HG03066 (cell line): ENCODE results near the gene RAB25.
A peak's percentile ranks its signal among the peaks of the same experiment; 100 is the strongest.
"Not testable (repeated sequence)": the region's sequence is repeated elsewhere in the genome, so short reads cannot be mapped to it uniquely, and the experiment has no call there.

ENCODE experiments used
- ATAC-seq: cut with Tn5 transposase; IDR thresholded peaks from one replicate; pipeline ENCODE4 v1.9.1; 2021; ENCODE audit warnings: low read depth; ENCODE audit not compliant: unreplicated experiment

The RAB25 gene

GRCh38 chr1:156115514-156116374, 54.8 kb downstream of the RAB25 start:
- no peak for ATAC-seq

- ATAC-seq, result not testable (repeated sequence)
Observed at GRCh38 chr1:156116731-156117130, 55.8 kb downstream of the RAB25 start.

GRCh38 chr1:156117414-156118176, 56.6 kb downstream of the RAB25 start:
- no peak for ATAC-seq

GRCh38 chr1:156118177-156118868, 57.4 kb downstream of the RAB25 start:
- no peak for ATAC-seq

GRCh38 chr1:156119503-156120209, 58.7 kb downstream of the RAB25 start:
- ATAC-seq, result peak; percentile 35
